ENCODE measurements around the gene ATP9A.
"Not testable (repeated sequence)": the region's sequence is repeated elsewhere in the genome, so short reads cannot be mapped to it uniquely, and the experiment has no call there.

The ATP9A gene

GRCh38 chr20:51769976-51770615 lies 1.9 kb upstream of the ATP9A start:
- no peak overlapping the region for H3K4me2 ChIP-seq (ENCODE audit: low read length)
- no peaks in the 10 kb centered on the region for H3F3A ChIP-seq (ENCODE audit: control insufficient read depth, insufficient read depth)
- H3K4me3 ChIP-seq (ENCODE audit: low read length): no peak overlapping the region
- no peak overlapping the region for H3K27ac ChIP-seq (ENCODE audit: low read depth, low read length)
- no peaks in the 10 kb centered on the region for H3K9me2 ChIP-seq (replicated peaks; ENCODE audit: control insufficient read depth, low read length)
- H3K36me3 ChIP-seq (ENCODE audit: control insufficient read depth, low read length): no peaks in the 10 kb centered on the region
- no peaks in the 10 kb centered on the region for H4K20me1 ChIP-seq (ENCODE audit: control insufficient read depth, insufficient read depth, low read depth, low read length)
- TF ChIP-seq EZH2phosphoT487 (IDR thresholded peaks at IDR 0.05; ENCODE audit: borderline replicate concordance, low read length) (no peak), CTCF (IDR thresholded peaks at IDR 0.05; ENCODE audit: low read depth, low read length, poor library complexity, severe bottlenecking) (no peak)
- H3K4me1 ChIP-seq (ENCODE audit: control insufficient read depth, low read length): no peaks in the 10 kb centered on the region
- H3K79me2 ChIP-seq (ENCODE audit: control insufficient read depth, low read length): no peaks in the 10 kb centered on the region
- H3K9me3 ChIP-seq (ENCODE audit: control insufficient read depth, insufficient read depth, low read length): no peaks in the 10 kb centered on the region
- no peaks in the 10 kb centered on the region for H3K27me3 ChIP-seq (ENCODE audit: control insufficient read depth, low read length)

- Histone ChIP-seq H3K9me2 (replicated peaks; ENCODE audit: control insufficient read depth, low read length) (no peaks in the 10 kb centered on the region), H3K36me3 (ENCODE audit: control insufficient read depth, low read length) (no peaks in the 10 kb centered on the region), H3K79me2 (ENCODE audit: control insufficient read depth, low read length) (no peaks in the 10 kb centered on the region), H4K20me1 (ENCODE audit: control insufficient read depth, insufficient read depth, low read depth, low read length) (no peaks in the 10 kb centered on the region), H3K9me3 (ENCODE audit: control insufficient read depth, insufficient read depth, low read length) (no peaks in the 10 kb centered on the region), H3K27ac (ENCODE audit: low read depth, low read length) (no peak overlapping the region), H3K4me3 (ENCODE audit: low read length) (no peak overlapping the region), H3F3A (ENCODE audit: control insufficient read depth, insufficient read depth) (no peaks in the 10 kb centered on the region), H3K4me1 (ENCODE audit: control insufficient read depth, low read length) (no peaks in the 10 kb centered on the region), H3K4me2 (ENCODE audit: low read length) (no peak overlapping the region), H3K27me3 (ENCODE audit: control insufficient read depth, low read length) (no peaks in the 10 kb centered on the region)
- no peak for TF ChIP-seq EZH2phosphoT487 (IDR thresholded peaks at IDR 0.05; ENCODE audit: borderline replicate concordance, low read length)
- TF ChIP-seq CTCF (IDR thresholded peaks at IDR 0.05; ENCODE audit: low read depth, low read length, poor library complexity, severe bottlenecking): no peak
These were observed 748 bp upstream of the ATP9A start for GRCh38 chr20:51768759-51769517.

- H3K4me3 ChIP-seq (ENCODE audit: low read length): peak overlapping the region; percentile 50
- no peaks in the 10 kb centered on the region for H3K9me2 ChIP-seq (replicated peaks; ENCODE audit: control insufficient read depth, low read length)
- no peaks in the 10 kb centered on the region for H3K9me3 ChIP-seq (ENCODE audit: control insufficient read depth, insufficient read depth, low read length)
- no peaks in the 10 kb centered on the region for H3K36me3 ChIP-seq (ENCODE audit: control insufficient read depth, low read length)
- H4K20me1 ChIP-seq (ENCODE audit: control insufficient read depth, insufficient read depth, low read depth, low read length): no peaks in the 10 kb centered on the region
- no peak overlapping the region for H3K27ac ChIP-seq (ENCODE audit: low read depth, low read length)
- no peaks in the 10 kb centered on the region for H3K4me1 ChIP-seq (ENCODE audit: control insufficient read depth, low read length)
- H3K79me2 ChIP-seq (ENCODE audit: control insufficient read depth, low read length): no peaks in the 10 kb centered on the region
- TF ChIP-seq EZH2phosphoT487 (IDR thresholded peaks at IDR 0.05; ENCODE audit: borderline replicate concordance, low read length) (no peak), CTCF (IDR thresholded peaks at IDR 0.05; ENCODE audit: low read depth, low read length, poor library complexity, severe bottlenecking) (peak; percentile 11)
- H3K4me2 ChIP-seq (ENCODE audit: low read length): peak overlapping the region; percentile 43
- no peaks in the 10 kb centered on the region for H3K27me3 ChIP-seq (ENCODE audit: control insufficient read depth, low read length)
- no peaks in the 10 kb centered on the region for H3F3A ChIP-seq (ENCODE audit: control insufficient read depth, insufficient read depth)
These were observed 960 bp downstream of the ATP9A start for GRCh38 chr20:51766994-51767866.

GRCh38 chr20:51765381-51765780 lies 2.8 kb downstream of the ATP9A start:
- not testable (repeated sequence) for H3K4me1 ChIP-seq (ENCODE audit: control insufficient read depth, low read length); H3K4me3 ChIP-seq (ENCODE audit: low read length); H3K4me2 ChIP-seq (ENCODE audit: low read length); H4K20me1 ChIP-seq (ENCODE audit: control insufficient read depth, insufficient read depth, low read depth, low read length); H3K9me3 ChIP-seq (ENCODE audit: control insufficient read depth, insufficient read depth, low read length); H3K79me2 ChIP-seq (ENCODE audit: control insufficient read depth, low read length); H3K27ac ChIP-seq (ENCODE audit: low read depth, low read length); H3F3A ChIP-seq (ENCODE audit: control insufficient read depth, insufficient read depth); H3K27me3 ChIP-seq (ENCODE audit: control insufficient read depth, low read length); H3K36me3 ChIP-seq (ENCODE audit: control insufficient read depth, low read length); H3K9me2 ChIP-seq (replicated peaks; ENCODE audit: control insufficient read depth, low read length)

Data from DOHH2 (cell line).